CD4-positive, alpha-beta T cell treated with Interleukin-10 for 1 hour (primary cell): ENCODE measurements around the gene ZNF724.

ENCODE experiments used
- DNase-seq: peaks from one replicate; pipeline ENCODE4 v3.0.0-alpha.2; 2020

Gene ZNF724

DNA sequence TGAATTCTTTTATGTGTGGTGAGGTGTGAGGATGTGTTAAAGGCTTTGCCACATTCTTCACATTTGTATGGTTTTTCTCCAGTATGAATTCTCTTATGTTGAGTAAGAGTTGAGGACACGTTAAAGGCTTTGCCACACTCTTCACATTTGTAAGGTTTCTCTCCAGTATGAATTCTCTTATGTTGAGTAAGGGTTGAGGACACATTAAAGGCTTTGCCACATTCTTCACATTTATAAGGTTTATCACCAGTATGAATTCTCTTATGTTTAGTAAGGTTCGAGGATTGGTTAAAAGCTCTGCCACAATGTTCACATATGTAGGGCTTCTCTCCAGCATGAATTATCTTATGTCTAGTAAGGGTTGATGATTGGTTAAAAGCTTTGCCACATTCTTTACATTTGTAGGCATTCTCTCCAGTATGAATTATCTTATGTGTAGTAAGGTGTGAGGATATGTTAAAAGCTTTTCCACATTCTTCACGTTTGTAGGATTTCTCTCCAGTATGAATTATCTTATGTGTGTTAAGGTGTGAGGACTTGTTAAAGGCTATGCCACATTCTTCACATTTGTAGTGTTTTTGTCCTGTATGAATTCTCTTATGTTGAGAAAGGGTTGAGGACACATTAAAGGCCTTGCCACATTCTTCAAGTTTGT is 27.1 kb downstream of the ZNF724 start:
- no peak for DNase-seq

DNA sequence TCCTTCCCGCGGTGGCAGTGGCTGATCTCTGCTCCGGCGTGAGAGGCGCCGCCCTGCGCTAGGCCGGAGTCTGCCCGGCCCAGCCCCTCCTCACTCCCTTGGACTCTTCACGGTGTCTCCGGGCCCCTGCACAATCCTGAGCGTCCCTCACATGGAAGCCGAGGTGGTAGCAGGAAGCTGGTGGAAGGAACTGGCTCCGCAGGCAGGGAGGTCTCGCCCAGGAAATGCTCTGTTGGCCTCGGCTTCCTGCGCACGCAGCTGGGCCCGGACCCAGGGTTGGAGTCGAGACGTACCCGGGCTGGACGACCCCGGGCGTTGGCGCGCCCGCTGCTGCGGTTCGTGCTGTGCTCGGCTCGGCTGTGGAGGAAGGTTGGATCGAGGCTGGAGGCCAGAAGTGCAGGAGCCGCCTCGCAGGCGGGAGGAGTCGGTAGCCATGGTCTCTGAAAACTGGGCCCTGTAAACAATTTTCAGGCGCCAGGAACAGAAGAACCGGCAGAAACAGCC is 46.3 kb downstream of the ZNF724 start:
- no peak for DNase-seq

DNA sequence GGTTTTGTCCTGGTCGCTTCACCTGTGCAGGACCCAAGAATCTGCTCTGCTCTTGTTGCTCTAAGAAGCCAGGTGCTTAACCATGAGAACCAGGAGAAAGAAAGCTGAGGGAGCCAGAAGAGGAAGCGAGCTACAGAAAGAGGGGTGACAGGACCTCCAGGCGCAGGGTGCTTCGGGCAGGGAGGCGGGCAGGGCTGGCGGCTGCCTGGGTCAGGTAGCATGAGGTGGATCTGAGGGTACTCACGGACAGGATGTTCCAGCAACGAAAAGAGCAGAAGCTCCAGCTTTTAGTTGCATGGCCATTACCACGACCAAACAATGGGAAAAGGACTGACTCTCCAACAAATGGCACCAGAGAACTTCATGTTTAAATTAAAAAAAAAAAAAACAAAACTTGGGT is 59.9 kb downstream of the ZNF724 start:
- no peak for DNase-seq

DNA sequence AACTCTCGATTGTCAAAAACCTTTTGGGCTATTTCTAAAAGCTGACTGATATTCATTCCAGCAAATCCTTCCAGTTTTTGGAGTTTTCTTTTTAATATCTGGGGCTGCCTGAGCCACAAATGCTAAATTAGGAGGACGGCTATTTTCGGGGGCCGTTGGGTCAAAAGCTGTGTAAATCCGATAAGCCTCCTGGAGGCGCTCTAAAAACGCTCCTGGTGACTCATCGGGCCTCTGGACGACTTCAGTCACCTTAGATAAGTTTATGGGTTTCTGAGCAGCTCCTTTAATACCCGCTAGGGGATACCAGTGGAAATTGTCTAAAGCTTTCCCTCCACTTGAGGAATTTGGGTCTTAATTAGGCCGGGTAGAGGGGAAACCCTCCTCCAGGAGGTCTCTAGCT is 66.9 kb downstream of the ZNF724 start:
- no peak for DNase-seq
